ENCODE data around the gene CEBPG.

DNA sequence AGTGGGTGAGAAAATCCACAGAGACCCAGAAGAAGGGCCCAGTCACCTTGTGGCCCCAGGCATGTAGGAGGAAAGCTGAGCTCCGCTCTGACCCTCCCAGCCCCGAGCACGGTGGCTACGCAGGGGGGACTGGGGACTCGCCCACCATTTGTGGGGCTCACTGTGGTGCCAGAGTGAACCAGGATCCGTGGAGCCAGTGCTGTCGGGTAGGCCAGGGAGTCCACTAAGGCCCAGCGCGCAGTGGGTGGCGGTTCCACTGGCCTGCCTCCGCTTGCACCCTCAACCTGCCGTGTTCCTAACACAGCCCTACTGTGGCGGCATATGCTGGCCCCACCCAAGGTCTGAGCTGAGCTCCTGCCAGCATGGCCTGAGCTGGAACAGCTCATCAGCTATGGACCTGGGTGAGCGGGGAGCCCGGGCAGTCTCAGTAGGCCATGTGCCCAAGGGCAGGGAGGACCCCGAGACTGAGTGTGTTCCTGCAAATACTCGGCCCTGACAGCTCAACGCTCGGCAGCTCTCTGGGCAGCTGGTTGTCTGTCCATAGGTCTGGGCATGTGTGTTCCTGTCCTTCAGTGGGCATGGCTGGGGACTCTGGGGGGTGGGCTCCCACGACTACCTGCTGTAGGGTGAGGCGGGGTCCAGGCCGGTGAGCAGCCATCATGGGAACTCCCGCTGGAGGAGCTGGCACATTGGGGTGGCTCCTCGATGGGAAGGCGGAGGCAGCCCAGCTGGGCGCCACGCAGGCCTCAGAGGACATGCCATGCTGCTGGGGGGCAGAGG, 36.6 kb downstream of the CEBPG start:
- TF ChIP-seq, protein P1, sequence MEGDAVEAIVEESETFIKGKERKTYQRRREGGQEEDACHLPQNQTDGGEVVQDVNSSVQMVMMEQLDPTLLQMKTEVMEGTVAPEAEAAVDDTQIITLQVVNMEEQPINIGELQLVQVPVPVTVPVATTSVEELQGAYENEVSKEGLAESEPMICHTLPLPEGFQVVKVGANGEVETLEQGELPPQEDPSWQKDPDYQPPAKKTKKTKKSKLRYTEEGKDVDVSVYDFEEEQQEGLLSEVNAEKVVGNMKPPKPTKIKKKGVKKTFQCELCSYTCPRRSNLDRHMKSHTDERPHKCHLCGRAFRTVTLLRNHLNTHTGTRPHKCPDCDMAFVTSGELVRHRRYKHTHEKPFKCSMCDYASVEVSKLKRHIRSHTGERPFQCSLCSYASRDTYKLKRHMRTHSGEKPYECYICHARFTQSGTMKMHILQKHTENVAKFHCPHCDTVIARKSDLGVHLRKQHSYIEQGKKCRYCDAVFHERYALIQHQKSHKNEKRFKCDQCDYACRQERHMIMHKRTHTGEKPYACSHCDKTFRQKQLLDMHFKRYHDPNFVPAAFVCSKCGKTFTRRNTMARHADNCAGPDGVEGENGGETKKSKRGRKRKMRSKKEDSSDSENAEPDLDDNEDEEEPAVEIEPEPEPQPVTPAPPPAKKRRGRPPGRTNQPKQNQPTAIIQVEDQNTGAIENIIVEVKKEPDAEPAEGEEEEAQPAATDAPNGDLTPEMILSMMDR (IDR thresholded peaks at IDR 0.05; ENCODE audit: poor library complexity, severe bottlenecking): no peak
- no peak for TF ChIP-seq EP300 (conservative IDR thresholded peaks at IDR 0.05; ENCODE audit: poor library complexity, severe bottlenecking)
